Dendritic cell treated with granulocyte-macrophage colony-stimulating factor and Interleukin-4, amounts not matched to agents 40 ng/mL and 50 ng/mL, for 4 days (primary cell): ENCODE data around the gene DCLRE1A.

Experiments
- H3K27ac Mint-ChIP-seq: one replicate; pipeline ENCODE4 v1.8.0; 2022; ENCODE audit warnings: mild to moderate bottlenecking, mixed read lengths
- H3K27me3 Mint-ChIP-seq: one replicate; pipeline ENCODE4 v1.8.0; 2022; ENCODE audit warnings: mild to moderate bottlenecking, mixed read lengths
- H3K36me3 Mint-ChIP-seq: one replicate; pipeline ENCODE4 v1.8.0; 2022; ENCODE audit warnings: low read depth, mixed read lengths
- H3K4me1 Mint-ChIP-seq: one replicate; pipeline ENCODE4 v1.8.0; 2022; ENCODE audit warnings: low read depth, mixed read lengths
- H3K4me3 Mint-ChIP-seq: one replicate; pipeline ENCODE4 v1.8.0; 2022; ENCODE audit warnings: mild to moderate bottlenecking, moderate library complexity, mixed read lengths
- H3K9me3 Mint-ChIP-seq: one replicate; pipeline ENCODE4 v1.8.0; 2022; ENCODE audit warnings: mixed read lengths
- intact Hi-C: fragments of 100-400 bp; cut with micrococcal nuclease; formaldehyde crosslinking; loops from one replicate; pipeline ENCODE4 v1.15.0; 2022

Gene DCLRE1A

GRCh38 chr10:113791691-113792090 lies 62.2 kb downstream of the DCLRE1A start:
- peaks cover 9% of the 10 kb centered on the region for H3K27me3 Mint-ChIP-seq
- intact Hi-C loops, result no loop called here
- no peaks in the 10 kb centered on the region for H3K36me3 Mint-ChIP-seq
- H3K4me1 Mint-ChIP-seq, result peaks cover 21% of the 10 kb centered on the region
- H3K9me3 Mint-ChIP-seq, result no peaks in the 10 kb centered on the region
- no peak overlapping the region for H3K4me3 Mint-ChIP-seq
- H3K27ac Mint-ChIP-seq, result no peak overlapping the region

GRCh38 chr10:113788604-113789083 lies 65.2 kb downstream of the DCLRE1A start:
- H3K27ac Mint-ChIP-seq, result no peak overlapping the region

More at GRCh38 chr10:113788604-113789083, 65.2 kb downstream of the DCLRE1A start:
- Mint-ChIP-seq H3K27me3 (no peaks in the 10 kb centered on the region), H3K4me3 (no peak overlapping the region), H3K4me1 (peaks cover 13% of the 10 kb centered on the region), H3K36me3 (no peaks in the 10 kb centered on the region), H3K9me3 (no peaks in the 10 kb centered on the region)
- intact Hi-C loops, result no loop called here
